GM19372 (cell line): Measurements from ENCODE around the gene CNOT1.

Experiments
- ATAC-seq: cut with Tn5 transposase; IDR thresholded peaks from one replicate; pipeline ENCODE4 v1.9.1; 2021; ENCODE audit warnings: mild to moderate bottlenecking, low read depth, moderate library complexity; ENCODE audit not compliant: unreplicated experiment

The CNOT1 gene

DNA sequence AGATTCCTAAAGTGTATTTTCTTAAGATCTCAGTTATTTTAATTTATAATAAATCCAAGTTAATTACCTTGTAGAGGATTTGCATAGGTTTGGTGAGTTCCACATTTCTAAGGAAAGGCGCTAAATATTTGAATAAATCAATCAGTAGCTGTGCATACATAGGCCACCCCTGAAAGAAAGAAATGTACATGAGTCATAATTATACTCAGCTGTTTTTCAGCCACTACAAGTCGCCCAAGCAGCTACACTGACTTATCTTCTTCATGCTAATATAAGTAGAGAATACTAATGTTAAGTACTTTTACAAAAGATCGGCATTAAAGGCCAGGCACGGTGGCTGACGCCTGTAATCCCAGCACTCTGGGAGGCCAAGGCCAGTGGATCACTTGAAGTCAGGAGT, 99.4 kb downstream of the CNOT1 start:
- ATAC-seq: no peak

- no peak for ATAC-seq
Measured at GRCh38 chr16:58519707-58520106, 109.9 kb downstream of the CNOT1 start.

- ATAC-seq: no peak
Measured at GRCh38 chr16:58518980-58519368, 110.7 kb downstream of the CNOT1 start.

GRCh38 chr16:58518083-58518979, 111.3 kb downstream of the CNOT1 start:
- no peak for ATAC-seq

DNA sequence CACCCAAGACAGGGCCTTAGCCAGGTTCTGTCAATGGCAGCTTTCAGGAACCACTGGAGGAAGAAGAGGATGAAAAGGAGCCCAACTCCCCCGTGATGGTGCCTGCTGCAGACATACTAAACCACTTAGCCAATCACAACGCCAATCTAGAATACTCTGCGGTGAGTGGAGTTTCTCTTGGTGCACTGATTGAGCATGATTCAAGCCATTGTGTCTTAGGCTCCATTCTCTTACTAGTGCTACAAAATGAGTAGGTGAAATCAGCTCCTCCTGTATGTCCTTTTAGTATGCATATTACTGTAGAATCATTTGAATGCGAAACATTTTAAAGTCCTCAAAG, 112.9 kb downstream of the CNOT1 start:
- no peak for ATAC-seq

- peak; percentile 38 for ATAC-seq
Measured at GRCh38 chr16:58515871-58516767, 113.5 kb downstream of the CNOT1 start.

GRCh38 chr16:58515125-58515870, 114.3 kb downstream of the CNOT1 start, which contains the start of gene SETD6:
SETD6 (plus strand) TSS chr16:58515517; CDS start chr16:58515538, 21 bp downstream.
- ATAC-seq: peak; percentile 75

DNA sequence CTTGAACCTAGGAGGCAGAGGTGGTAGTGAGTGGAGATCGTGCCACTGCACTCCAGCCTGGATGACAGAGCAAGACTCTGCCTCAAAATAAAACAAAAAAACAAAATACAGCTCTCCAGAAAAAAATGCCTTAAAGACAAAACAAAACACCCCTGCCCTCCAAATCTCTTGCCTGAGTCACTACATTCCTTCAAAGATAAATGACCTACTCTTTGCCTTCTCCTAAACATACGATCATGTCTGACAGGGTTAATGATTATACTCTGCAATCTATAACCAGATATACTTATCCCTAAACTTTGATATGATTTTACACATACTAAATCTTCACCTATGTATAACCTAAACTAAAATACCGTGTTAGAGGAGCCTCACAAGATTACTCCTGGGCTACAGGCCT, 115.8 kb downstream of the CNOT1 start:
- no peak for ATAC-seq

- peak; percentile 42 for ATAC-seq
Measured at GRCh38 chr16:58511933-58512815, 117.5 kb downstream of the CNOT1 start.

- ATAC-seq: no peak
Measured at GRCh38 chr16:58510776-58511628, 118.6 kb downstream of the CNOT1 start.

DNA sequence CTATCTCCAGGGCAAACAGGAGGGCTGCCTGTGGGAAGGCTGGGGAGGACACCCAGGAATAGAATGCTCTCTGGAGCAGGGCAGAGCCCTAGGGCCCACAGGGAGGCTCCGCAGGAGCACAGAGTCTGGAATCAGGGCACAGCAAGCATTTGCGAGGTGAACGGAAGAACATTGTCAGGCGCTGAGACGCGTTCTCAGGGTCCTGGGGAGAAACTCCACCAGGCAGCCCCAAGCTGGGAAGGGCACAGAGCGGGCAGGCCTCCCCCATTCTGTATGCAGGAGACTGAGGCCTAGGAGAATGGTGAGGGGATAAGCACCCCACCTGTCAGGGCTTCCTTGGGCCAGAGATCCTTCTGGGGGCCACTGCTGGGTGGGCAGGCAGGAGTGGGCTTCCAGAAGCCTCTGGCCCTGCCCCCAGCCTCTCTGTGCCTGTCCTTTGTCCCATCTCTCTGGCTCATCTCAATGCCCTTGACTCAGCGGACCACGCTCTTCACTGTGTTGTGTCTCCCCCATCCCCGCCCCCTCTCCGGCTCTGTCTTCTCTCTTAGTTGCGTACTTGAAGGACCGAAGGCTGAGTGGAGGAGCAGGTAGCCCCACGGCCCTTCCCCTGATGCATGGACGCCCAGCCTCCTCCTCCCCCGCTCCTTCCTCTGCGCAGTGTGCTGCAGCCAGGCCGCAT, 119.4 kb downstream of the CNOT1 start:
- no peak for ATAC-seq

GRCh38 chr16:58509256-58510096, 120.2 kb downstream of the CNOT1 start:
- no peak for ATAC-seq

- no peak for ATAC-seq
Measured at GRCh38 chr16:58508671-58509251, 120.9 kb downstream of the CNOT1 start.

GRCh38 chr16:58507963-58508670, 121.5 kb downstream of the CNOT1 start:
- no peak for ATAC-seq

GRCh38 chr16:58507195-58507962, 122.2 kb downstream of the CNOT1 start:
- ATAC-seq: no peak
